GM21576 (cell line): ENCODE measurements around the gene EFNA2.
A peak's percentile ranks its signal among the peaks of the same experiment; 100 is the strongest.

Source experiments
- ATAC-seq: cut with Tn5 transposase; IDR thresholded peaks from one replicate; pipeline ENCODE4 v1.9.1; 2021; ENCODE audit warnings: mild to moderate bottlenecking, moderate library complexity; ENCODE audit not compliant: unreplicated experiment

The EFNA2 gene

GRCh38 chr19:1271528-1272422, 13.9 kb upstream of the EFNA2 start:
- no peak for ATAC-seq

GRCh38 chr19:1272423-1273262, 13.0 kb upstream of the EFNA2 start:
- ATAC-seq: no peak

- ATAC-seq: no peak
Measured at GRCh38 chr19:1273263-1274041, 12.2 kb upstream of the EFNA2 start.

- ATAC-seq: no peak
Measured at GRCh38 chr19:1274081-1274851, 11.4 kb upstream of the EFNA2 start.

- ATAC-seq: no peak
Measured at GRCh38 chr19:1274852-1275259, 10.8 kb upstream of the EFNA2 start.

- peak; percentile 62 for ATAC-seq
Measured at GRCh38 chr19:1275260-1275975, 10.3 kb upstream of the EFNA2 start, which contains the start of gene FAM174C. Gene FAM174C (plus strand): TSS chr19:1275530. CDS start chr19:1275550, 20 bp downstream.

DNA sequence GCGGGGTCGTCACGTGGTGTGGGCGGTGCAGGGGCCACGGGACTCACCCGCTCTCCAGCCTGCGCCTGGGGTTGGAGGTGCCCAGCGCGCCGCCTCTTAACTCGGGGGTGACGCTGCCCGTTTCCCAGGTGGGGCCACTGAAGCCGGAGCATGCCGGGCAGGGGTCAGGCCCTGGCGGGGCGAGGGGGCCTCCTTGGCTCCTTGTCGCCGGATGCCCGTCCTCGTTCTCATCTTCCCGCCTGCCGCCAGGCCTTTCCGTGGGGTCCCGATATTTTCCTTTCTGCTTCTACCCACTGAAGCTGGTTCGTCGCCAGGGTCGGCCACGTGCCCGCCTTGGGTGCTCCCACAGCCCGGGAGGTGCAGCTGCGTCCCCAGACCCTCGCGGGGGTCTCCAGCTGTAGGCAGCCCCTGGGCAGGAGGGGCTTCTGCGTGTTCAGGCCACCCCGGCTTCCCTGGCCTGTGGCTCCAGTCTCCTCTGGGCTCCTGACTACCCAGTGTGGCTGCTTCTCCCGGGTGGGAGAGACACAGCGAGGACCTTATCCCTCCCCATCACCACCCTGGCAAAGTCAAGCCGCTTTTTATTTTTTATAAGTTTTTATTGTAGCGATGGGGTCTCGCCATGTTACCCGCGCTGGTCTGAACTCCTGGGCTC, 9.6 kb upstream of the EFNA2 start:
- no peak for ATAC-seq

DNA sequence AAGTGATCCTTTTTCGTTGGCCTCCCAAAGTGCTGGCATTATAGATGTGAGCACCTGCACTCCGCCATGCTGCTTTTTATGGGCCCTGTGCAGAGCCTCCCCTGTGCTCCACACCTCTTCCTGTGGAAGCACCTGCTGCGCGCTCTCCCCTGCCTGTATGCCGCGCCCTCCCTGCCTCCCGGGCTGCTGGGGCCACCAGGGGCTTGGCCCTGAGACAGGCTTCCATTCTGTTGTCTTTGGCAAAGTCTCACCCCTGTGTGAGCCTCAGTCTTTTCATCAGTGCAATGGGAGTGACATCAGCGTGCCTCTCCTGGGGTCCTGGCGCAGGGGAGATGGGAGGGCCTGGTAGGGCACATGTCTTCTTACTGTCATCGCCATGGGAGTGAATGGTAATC, 9.0 kb upstream of the EFNA2 start:
- ATAC-seq: no peak

DNA sequence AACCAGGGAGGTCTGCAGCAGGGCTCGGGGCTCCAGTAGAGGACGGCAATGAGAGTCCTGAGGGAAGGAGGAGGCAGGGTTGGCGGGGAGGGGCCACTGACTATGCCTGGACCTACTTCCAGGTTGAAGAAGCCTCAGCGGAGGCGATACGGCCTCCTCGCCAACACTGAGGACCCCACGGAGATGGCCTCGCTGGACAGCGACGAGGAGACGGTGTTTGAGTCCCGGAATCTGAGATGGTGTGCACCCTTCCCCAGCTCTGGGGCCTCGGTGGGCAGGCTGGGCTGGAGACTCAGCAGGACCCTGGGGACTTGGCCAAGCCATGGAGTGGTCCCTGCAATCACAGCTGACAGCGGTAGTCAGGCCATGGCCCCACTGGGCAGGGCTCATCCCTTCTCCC, 8.6 kb upstream of the EFNA2 start:
- no peak for ATAC-seq

GRCh38 chr19:1278074-1278473, 7.6 kb upstream of the EFNA2 start:
- no peak for ATAC-seq

DNA sequence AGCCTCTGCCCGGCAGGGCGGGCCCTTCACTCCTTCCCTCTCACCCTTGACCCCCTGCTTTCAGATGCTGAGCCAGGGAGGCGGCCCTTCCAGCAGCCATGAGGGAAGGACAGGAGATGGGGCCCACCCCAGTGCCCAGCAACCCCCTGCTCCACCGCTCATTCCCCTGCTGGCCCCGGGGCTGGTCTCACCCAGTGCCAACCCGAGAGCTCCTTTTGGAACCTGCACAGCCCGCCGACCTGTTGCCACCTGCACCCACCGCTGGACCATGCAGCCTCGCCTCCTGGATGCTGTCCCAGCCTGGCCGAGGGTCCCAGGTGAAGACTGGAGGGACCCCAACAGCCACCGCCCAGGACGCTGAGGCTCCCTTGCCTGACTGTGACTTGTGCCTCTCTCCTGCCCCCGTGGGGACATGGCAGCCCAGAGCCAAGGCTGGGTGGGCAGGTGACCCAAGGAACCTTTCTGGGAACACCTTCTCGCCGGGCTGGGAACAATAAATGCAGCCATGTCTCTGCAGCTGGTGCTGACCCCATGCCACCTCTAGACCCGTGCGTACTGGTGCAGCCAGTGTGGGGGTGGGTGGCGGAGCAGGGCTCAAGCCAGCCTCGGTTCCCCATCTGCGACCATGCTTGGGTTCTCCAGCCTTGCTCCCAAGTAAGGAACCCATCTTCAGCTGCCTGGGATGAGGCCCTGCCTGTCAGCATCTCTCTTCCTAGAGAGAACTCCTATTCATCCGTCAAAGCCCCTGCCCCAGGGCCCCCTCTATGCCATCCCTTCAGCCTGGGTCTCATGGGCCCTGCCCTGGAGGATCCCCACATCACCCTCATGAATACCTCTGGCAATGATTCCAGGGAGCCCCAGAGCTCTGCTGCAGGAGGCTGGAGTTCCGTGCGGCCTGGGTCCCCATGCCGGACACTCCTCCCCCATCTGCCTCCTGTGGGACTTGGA, 6.7 kb upstream of the EFNA2 start:
- no peak for ATAC-seq

DNA sequence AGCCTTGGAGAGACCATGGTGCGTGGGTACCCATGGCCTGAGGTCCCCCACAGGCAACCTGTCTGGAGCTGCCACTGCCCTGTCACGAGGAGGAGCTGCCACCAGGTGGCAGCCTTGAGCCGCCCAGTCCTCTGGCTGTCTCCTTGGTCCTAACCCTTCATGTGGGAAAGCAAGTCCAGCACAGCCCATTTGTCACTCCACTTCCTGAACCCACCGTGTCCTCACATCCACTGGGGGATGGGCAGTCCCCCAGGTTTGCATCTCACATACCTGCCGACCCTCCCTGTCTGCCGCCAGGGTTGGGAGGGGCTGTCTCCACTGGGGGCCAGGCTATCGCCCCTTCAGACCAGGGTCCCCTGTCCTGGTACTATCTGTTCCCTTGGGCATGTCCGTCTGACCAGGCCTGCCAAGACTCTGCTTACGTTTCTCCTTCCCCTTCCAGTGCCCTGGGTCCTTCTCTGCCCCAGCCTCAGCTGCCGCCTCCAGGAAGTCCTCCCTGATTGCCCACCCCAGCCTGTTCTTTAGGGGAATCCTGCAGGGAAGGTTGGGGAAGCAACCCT, 5.8 kb upstream of the EFNA2 start:
- no peak for ATAC-seq

- no peak for ATAC-seq
Measured at GRCh38 chr19:1280636-1281568, 4.8 kb upstream of the EFNA2 start.

DNA sequence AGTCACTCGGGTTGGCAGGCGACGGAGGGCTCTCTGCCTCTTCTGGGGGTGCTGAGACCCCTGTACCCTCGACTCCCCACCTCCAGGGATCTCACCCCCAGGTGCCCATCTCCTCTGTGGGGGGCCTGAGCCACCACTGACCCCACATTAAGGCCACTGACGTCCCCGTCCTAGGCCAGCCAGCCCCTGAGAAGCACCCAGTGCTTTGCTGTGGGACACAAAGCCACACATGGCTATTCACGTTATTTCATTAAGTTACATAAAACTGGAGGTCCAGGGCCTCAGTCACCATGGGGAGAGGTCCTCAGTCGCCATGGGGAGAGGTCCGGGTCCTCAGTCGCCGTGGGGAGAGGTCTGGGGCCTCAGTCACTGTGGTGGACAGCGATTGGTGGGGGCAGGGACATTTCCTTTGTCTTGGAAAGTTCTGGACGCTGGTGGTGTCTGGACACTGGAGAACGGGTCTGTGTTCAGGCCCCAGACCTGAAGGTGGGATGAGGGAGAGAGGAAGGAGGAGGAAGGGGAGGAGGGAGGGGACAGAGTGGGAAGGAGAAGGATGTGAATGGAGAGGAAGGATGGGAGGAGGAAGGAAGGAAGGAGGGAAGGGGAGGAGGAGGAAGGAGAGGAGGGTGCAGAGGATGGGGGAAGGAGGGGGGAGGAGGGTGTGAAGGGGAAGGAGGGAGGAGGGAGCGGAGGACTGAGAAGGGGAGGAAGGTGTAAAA, 3.9 kb upstream of the EFNA2 start:
- no peak for ATAC-seq

GRCh38 chr19:1282588-1283206, 3.0 kb upstream of the EFNA2 start:
- no peak for ATAC-seq
